K562 (cell line): ENCODE results near the gene RAE1. TPM values are rescaled to one million over a fixed set of nuclear protein-coding genes. Genes with fewer than 3 reads are reported as not detected.

Experiments
- ATAC-seq: fragments of 200-7000 bp; cut with Tn5 transposase; 3 replicates; pipeline ENCODE4 v1.9.1; 2020; ENCODE audit warnings: moderate library complexity
- BruUV-seq: library from RNA; stranded (reverse); fragments of 400-500 nt; replicated peaks from 2 replicates; lab custom pipeline; 2021; lab: Mats Ljungman, UMichigan
- CTCF ChIA-PET: fragments of 300-600 bp; formaldehyde crosslinking; extraction: SDS; loops from one replicate; lab custom pipeline; 2021; ENCODE audit warnings: low intra/inter-chr PET ratio; lab: Yijun Ruan, JAX
- POLR2A ChIA-PET: fragments of 300-600, 350-650 bp; sonication (Branson Sonifier 250); formaldehyde crosslinking; extraction: SDS; loops from one replicate; lab custom pipeline; 2021; ENCODE audit warnings: antibody characterized with exemption, inconsistent platforms; lab: Yijun Ruan, JAX
- DNase-seq, 4 experiments: peaks; one replicate each; pipeline versions ENCODE4 v3.0.0 to v3.0.0-alpha.2; 2011 to 2018; ENCODE audit warnings: low spot score in 3 of 4, mixed read lengths in 3 of 4; ENCODE audit errors: extremely low read depth in 1 of 4
- FAIRE-seq: peaks from 2 replicates; lab custom pipeline; 2011; peaks lifted over from hg19 to GRCh38; lab: Jason Lieb, UNC
- H2AFZ ChIP-seq: 2 replicates; pipeline ENCODE4 v1.6.0; 2011; ENCODE audit warnings: low read depth, low read length, control low read depth, inconsistent platforms
- H3K27ac ChIP-seq: fragments of 200-600 bp; 3 replicates; pipeline ENCODE4 v1.8.0; 2011; ENCODE audit warnings: low read depth, mild to moderate bottlenecking, control low read depth, inconsistent platforms, low read length, moderate library complexity, mixed read lengths; ENCODE audit errors: extremely low read depth
- H3K27me3 ChIP-seq, 2 experiments: fragments of 300-600 bp in 1 of 2; 2 replicates in 1 of 2; 3 replicates in 1 of 2; pipeline versions ENCODE4 v1.6.0 to v1.8.0; 2011; ENCODE audit warnings: inconsistent platforms in 2 of 2, low read length in 2 of 2, mild to moderate bottlenecking in 1 of 2, mixed read lengths in 1 of 2, moderate library complexity in 1 of 2; ENCODE audit not compliant: control insufficient read depth in 2 of 2, insufficient read depth in 2 of 2
- H3K36me3 ChIP-seq: fragments of 300-600 bp; 3 replicates; pipeline ENCODE4 v1.8.0; 2011; ENCODE audit warnings: mild to moderate bottlenecking, low read length, inconsistent platforms; ENCODE audit not compliant: control insufficient read depth, insufficient read depth
- H3K4me1 ChIP-seq, 2 experiments: fragments of 200-600 bp in 1 of 2; replicated peaks in 1 of 2; 2 replicates in 1 of 2; 3 replicates in 1 of 2; pipeline versions ENCODE4 v1.5.1 to v1.8.0; 2011; ENCODE audit warnings: inconsistent platforms in 2 of 2, low read length in 2 of 2, mild to moderate bottlenecking in 1 of 2, mixed read lengths in 1 of 2, moderate library complexity in 1 of 2; ENCODE audit not compliant: control insufficient read depth in 2 of 2, insufficient read depth in 2 of 2
- H3K4me2 ChIP-seq: 2 replicates; pipeline ENCODE4 v1.6.1; 2011; ENCODE audit warnings: low read length, control low read depth, inconsistent platforms, mixed read lengths; ENCODE audit not compliant: insufficient read depth
- H3K4me3 ChIP-seq: fragments of 200-600 bp; sonication (generic), shearing (Covaris generic); 2 replicates; pipeline ENCODE4 v1.5.1; 2016; ENCODE audit warnings: control low read depth, inconsistent platforms
- H3K79me2 ChIP-seq: fragments of 200-600 bp; 3 replicates; pipeline ENCODE4 v1.8.0; 2011; ENCODE audit warnings: low read length, inconsistent platforms; ENCODE audit not compliant: control insufficient read depth, insufficient read depth
- H3K9ac ChIP-seq, 2 experiments: 2 replicates each; pipeline versions ENCODE4 v1.6.0 to v1.6.1; 2011; ENCODE audit warnings: low read depth in 2 of 2, low read length in 2 of 2, control low read depth in 1 of 2, inconsistent platforms in 1 of 2, mild to moderate bottlenecking in 1 of 2, mixed read lengths in 1 of 2; ENCODE audit not compliant: insufficient read depth in 1 of 2
- H3K9me1 ChIP-seq: one replicate; pipeline ENCODE4 v1.6.0; 2011; ENCODE audit warnings: inconsistent platforms, mild to moderate bottlenecking, low read length, moderate library complexity; ENCODE audit not compliant: control insufficient read depth, insufficient read depth
- H3K9me3 ChIP-seq: replicated peaks from 2 replicates; pipeline ENCODE4 v1.5.1; 2011; ENCODE audit warnings: low read depth, low read length, inconsistent platforms; ENCODE audit not compliant: control insufficient read depth, insufficient read depth
- H4K20me1 ChIP-seq: replicated peaks from 2 replicates; pipeline ENCODE4 v1.6.1; 2011; ENCODE audit warnings: low read length, inconsistent platforms, mixed read lengths; ENCODE audit not compliant: control insufficient read depth, insufficient read depth
- CEBPB ChIP-seq: fragments of 450-650 bp; IDR thresholded peaks from 2 replicates; pipeline ENCODE4 v1.6.1; 2016; ENCODE audit warnings: missing genetic modification characterization, missing compliant biosample characterization
- CEBPG ChIP-seq, 3 experiments: fragments of 200-800 bp in 1 of 3; sonication (Bioruptor generic) in 1 of 3; sonication (generic) in 1 of 3; formaldehyde crosslinking in 1 of 3; IDR thresholded peaks in 2 of 3; conservative IDR thresholded peaks in 1 of 3; 2 replicates each; pipeline versions ENCODE4 v1.6.1 to v1.8.0; 2016 to 2022; ENCODE audit warnings: missing compliant biosample characterization in 2 of 3, missing genetic modification characterization in 2 of 3, mild to moderate bottlenecking in 1 of 3, missing genetic modification reagents in 1 of 3
- COPS2 ChIP-seq: fragments of 450-650 bp; conservative IDR thresholded peaks from 2 replicates; pipeline ENCODE4 v1.6.1; 2016; ENCODE audit warnings: mild to moderate bottlenecking, moderate library complexity
- HES1 ChIP-seq: fragments of 450-650 bp; IDR thresholded peaks from 2 replicates; pipeline ENCODE4 v1.6.1; 2016; ENCODE audit warnings: low read depth, mild to moderate bottlenecking, moderate library complexity
- POLR2G ChIP-seq: fragments of 200-400 bp; formaldehyde crosslinking; IDR thresholded peaks from 2 replicates; pipeline ENCODE4 v1.6.1; 2017; ENCODE audit warnings: low read depth, mild to moderate bottlenecking, antibody characterized with exemption, low read length, moderate library complexity
- TBL1XR1 ChIP-seq, 2 experiments: IDR thresholded peaks; 2 replicates each; pipeline ENCODE4 v1.6.1; 2012; ENCODE audit warnings: improper control_type of control experiment in 2 of 2, low read length in 2 of 2, mild to moderate bottlenecking in 1 of 2
- ZNF140 ChIP-seq: fragments of 250-450 bp; sonication (Bioruptor Pico); IDR thresholded peaks from 2 replicates; pipeline ENCODE4 v1.8.0; 2021; ENCODE audit warnings: moderate library complexity, mild to moderate bottlenecking, inconsistent platforms
- ZNF740 ChIP-seq, 3 experiments: fragments of 200-800 bp in 1 of 3; sonication (Bioruptor generic) in 1 of 3; sonication (generic) in 1 of 3; formaldehyde crosslinking in 1 of 3; IDR thresholded peaks; 2 replicates each; pipeline versions ENCODE4 v1.6.1 to v1.8.0; 2016 to 2022; ENCODE audit warnings: mild to moderate bottlenecking in 2 of 3, missing compliant biosample characterization in 2 of 3, missing genetic modification characterization in 2 of 3, missing genetic modification reagents in 1 of 3
- WGBS: fragments of 100-300 bp; shearing (Covaris generic); methylation state at CpG from one replicate; pipeline ENCODE4 v1.1.6; 2016; ENCODE audit warnings: low coverage, mixed read lengths; ENCODE audit not compliant: insufficient coverage; ENCODE audit errors: missing lambda C conversion rate; 5-methylcytosine and 5-hydroxymethylcytosine counted together
- in situ Hi-C: fragments of 300-500 bp; cut with MboI; formaldehyde crosslinking; loops from 4 replicates; pipeline ENCODE4 v1.15.0; 2018; ENCODE audit warnings: inconsistent platforms, mixed read lengths
- intact Hi-C: fragments of 100-400 bp; cut with micrococcal nuclease; formaldehyde crosslinking; loops from 2 replicates; pipeline ENCODE4 v1.14.2; 2022
- polyA plus RNA-seq, 8 experiments: library from polyadenylated mRNA; depleted of rRNA in 4 of 8; stranded (reverse) in 5 of 8; unstranded in 3 of 8; fragments of >200 nt; fragmentation: Nextera tagmentation in 2 of 8; fragmentation: Illumina TruSeq in 1 of 8; extraction: Ambion mirVana in 2 of 8; extraction: Trizol in 1 of 8; gene quantifications; 2 replicates each; pipeline versions ENCODE4 v1.2.1 to v1.2.3, GENCODE V29; 2011 to 2014; ENCODE audit warnings: inconsistent platforms in 1 of 8, missing spikeins in 1 of 8
- total RNA-seq, 7 experiments: library from RNA; depleted of rRNA in 6 of 7; stranded (reverse); fragments of >200 nt in 6 of 7; fragmentation: Illumina TruSeq in 2 of 7; extraction: Trizol in 2 of 7; gene quantifications; 2 replicates each; pipeline versions ENCODE4 v1.2.1 to v1.2.3, GENCODE V29; 2011 to 2021; ENCODE audit warnings: low replicate concordance in 1 of 7
- TF ChIP-seq, protein P1 (sequence below): fragments of 450-650 bp; IDR thresholded peaks from 2 replicates; pipeline ENCODE4 v1.6.1; 2016; ENCODE audit warnings: borderline replicate concordance
- TF ChIP-seq, protein P2 (sequence below), 2 experiments: fragments of 450-650 bp in 1 of 2; sonication (generic) in 1 of 2; formaldehyde crosslinking in 1 of 2; IDR thresholded peaks in 1 of 2; conservative IDR thresholded peaks in 1 of 2; 2 replicates each; pipeline versions ENCODE4 v1.6.1 to v1.8.1; 2016 to 2023; ENCODE audit warnings: mild to moderate bottlenecking in 2 of 2, moderate library complexity in 2 of 2, inconsistent platforms in 1 of 2, missing genetic modification reagents in 1 of 2

Gene RAE1
- total and polyA plus RNA-seq, 9 of the 15 experiments (the other 6 are each of a cell fraction or from before 2014, with no cell fraction given) = 33.7 to 248 (median 77.7) TPM

DNA sequence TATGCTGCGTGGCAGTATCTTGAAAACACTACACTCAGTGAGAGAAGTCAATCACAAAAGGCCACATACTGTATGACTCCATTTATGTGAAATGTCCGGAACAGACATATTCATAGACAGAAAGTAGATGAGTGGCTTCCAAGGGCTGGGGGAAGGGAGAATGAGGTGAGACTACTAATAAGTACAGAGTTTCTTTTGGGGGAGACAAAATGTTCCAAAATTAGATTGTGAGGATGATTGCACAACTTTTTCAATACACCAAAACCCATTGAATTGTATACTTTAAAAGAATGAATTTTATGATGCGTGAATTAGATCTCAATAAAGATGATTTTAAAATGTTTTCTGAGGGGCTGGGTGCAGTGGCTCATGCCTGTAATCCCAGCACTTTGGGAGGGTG, 30.7 kb upstream of the RAE1 start:
- FAIRE-seq (no peak), DNase-seq (no peak), ATAC-seq (no peak; the same call in 2 of the 3 replicates)
- peaks cover 40 to 44% of the 10 kb centered on the region in 2 experiments; a peak in 4 of 5 replicates for H3K27me3 ChIP-seq
- no TSS peak for BruUV-seq
- no peaks in the 10 kb centered on the region for H3K36me3 ChIP-seq
- POLR2A ChIA-PET = no interaction called here
- no peaks in the 10 kb centered on the region for H3K9me3 ChIP-seq
- intact Hi-C loops = no loop called here
- CTCF ChIA-PET = no interaction called here
- no peak overlapping the region for H3K27ac ChIP-seq
- H3K9me1 ChIP-seq = no peaks in the 10 kb centered on the region
- no peaks in the 10 kb centered on the region for H3K79me2 ChIP-seq
- WGBS = 0% methylated on average over 3 of the region's 3 CpGs
- H3K9ac ChIP-seq = no peak overlapping the region
- H3K4me3 ChIP-seq = no peak overlapping the region
- TF ChIP-seq, protein P1, sequence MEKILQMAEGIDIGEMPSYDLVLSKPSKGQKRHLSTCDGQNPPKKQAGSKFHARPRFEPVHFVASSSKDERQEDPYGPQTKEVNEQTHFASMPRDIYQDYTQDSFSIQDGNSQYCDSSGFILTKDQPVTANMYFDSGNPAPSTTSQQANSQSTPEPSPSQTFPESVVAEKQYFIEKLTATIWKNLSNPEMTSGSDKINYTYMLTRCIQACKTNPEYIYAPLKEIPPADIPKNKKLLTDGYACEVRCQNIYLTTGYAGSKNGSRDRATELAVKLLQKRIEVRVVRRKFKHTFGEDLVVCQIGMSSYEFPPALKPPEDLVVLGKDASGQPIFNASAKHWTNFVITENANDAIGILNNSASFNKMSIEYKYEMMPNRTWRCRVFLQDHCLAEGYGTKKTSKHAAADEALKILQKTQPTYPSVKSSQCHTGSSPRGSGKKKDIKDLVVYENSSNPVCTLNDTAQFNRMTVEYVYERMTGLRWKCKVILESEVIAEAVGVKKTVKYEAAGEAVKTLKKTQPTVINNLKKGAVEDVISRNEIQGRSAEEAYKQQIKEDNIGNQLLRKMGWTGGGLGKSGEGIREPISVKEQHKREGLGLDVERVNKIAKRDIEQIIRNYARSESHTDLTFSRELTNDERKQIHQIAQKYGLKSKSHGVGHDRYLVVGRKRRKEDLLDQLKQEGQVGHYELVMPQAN = no peak
- no peak for TF ChIP-seq TBL1XR1 (IDR thresholded peaks at IDR 0.05; ENCODE audit: low read length in 2 of 2)
- TF ChIP-seq, protein P2, sequence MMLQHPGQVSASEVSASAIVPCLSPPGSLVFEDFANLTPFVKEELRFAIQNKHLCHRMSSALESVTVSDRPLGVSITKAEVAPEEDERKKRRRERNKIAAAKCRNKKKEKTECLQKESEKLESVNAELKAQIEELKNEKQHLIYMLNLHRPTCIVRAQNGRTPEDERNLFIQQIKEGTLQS (IDR thresholded peaks at IDR 0.05) = no peak
- TF ChIP-seq, protein P2 (CRISPR knock-in tag; conservative IDR thresholded peaks at IDR 0.05) = no peak
- no peak for TF ChIP-seq POLR2G
- no peak for TF ChIP-seq ZNF140 (CRISPR knock-in tag)
- TF ChIP-seq CEBPG (CRISPR knock-in tag; IDR thresholded peaks at IDR 0.05) = no peak
- TF ChIP-seq CEBPG (tag; conservative IDR thresholded peaks at IDR 0.05 in 1 of 2, IDR thresholded peaks at IDR 0.05 in 1 of 2) = peak in 1 of 2 experiments; percentile 39; a peak in 1 of 4 replicates
- no peak for TF ChIP-seq HES1
- no peak for TF ChIP-seq ZNF740 (CRISPR knock-in tag; IDR thresholded peaks at IDR 0.05)
- no peak for TF ChIP-seq ZNF740 (tag; IDR thresholded peaks at IDR 0.05)
- no peak for TF ChIP-seq COPS2
- TF ChIP-seq CEBPB = peak; percentile 40; the same call in 1 of the 2 replicates
- peaks cover 3% of the 10 kb centered on the region; the same call in 1 of the 2 replicates for H4K20me1 ChIP-seq
- H3K4me1 ChIP-seq = no peaks in the 10 kb centered on the region
- H2AFZ ChIP-seq = no peak overlapping the region
- no peak overlapping the region for H3K4me2 ChIP-seq
- in situ Hi-C loops = no loop called here
